VCaP (cell line): ENCODE results near the gene EVA1C.
"Not testable (repeated sequence)": the region's sequence is repeated elsewhere in the genome, so short reads cannot be mapped to it uniquely, and the experiment has no call there.

Experiments used
- H3K27ac ChIP-seq: fragments of 450-650 bp; 2 replicates; pipeline ENCODE4 v1.5.1; 2017
- TF ChIP-seq, protein P1 (sequence below): fragments of 450-650 bp; conservative IDR thresholded peaks from 2 replicates; pipeline ENCODE4 v1.5.1; 2017; ENCODE audit warnings: mild to moderate bottlenecking, moderate library complexity

The EVA1C gene

DNA sequence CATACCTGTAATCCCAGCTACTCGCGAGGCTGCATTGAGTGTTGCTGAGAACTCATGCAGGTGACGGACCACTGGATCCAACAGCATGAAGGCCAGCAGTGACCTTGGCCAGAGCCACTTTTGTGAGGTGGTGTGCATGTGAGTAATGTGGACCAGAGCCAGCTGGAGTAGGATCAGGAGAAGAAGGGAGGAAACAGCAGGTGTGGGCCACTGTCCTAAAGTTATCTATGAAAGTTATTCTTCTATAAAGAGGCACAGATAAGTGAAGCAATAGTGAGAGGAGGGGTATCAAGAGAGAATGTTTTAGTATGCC, 125.0 kb downstream of the EVA1C start:
- TF ChIP-seq, protein P1, sequence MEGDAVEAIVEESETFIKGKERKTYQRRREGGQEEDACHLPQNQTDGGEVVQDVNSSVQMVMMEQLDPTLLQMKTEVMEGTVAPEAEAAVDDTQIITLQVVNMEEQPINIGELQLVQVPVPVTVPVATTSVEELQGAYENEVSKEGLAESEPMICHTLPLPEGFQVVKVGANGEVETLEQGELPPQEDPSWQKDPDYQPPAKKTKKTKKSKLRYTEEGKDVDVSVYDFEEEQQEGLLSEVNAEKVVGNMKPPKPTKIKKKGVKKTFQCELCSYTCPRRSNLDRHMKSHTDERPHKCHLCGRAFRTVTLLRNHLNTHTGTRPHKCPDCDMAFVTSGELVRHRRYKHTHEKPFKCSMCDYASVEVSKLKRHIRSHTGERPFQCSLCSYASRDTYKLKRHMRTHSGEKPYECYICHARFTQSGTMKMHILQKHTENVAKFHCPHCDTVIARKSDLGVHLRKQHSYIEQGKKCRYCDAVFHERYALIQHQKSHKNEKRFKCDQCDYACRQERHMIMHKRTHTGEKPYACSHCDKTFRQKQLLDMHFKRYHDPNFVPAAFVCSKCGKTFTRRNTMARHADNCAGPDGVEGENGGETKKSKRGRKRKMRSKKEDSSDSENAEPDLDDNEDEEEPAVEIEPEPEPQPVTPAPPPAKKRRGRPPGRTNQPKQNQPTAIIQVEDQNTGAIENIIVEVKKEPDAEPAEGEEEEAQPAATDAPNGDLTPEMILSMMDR, result no peak
- H3K27ac ChIP-seq, result no peak overlapping the region

DNA sequence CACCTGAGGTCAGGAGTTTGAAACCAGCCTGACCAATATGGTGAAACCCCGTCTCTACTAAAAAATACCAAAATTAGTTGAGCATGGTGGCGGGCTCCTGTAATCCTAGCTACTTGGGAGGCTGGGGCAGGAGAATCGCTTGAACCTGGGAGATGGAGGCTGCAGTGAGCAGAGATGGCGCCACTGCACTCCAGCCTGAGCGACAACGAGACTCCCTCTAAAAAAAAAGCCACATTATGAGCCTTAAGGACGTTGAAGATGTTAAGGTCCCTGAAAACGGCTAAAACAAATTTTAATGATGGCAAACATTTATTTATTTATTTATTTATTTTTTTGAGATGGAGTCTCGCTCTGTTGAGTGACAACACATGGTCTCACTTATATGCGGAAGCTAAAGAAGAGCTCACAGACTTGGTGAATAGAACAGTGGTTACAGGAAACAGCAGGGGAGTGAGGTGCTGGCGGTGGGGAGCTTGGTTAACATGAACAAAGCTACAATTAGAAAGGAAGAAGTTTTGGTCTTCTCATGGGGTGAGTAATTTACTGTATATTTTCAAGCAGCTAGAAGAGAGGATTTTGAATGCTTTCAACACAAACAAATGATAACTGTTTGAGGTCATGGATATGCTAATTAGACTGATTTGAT, 125.8 kb downstream of the EVA1C start:
- no peak overlapping the region for H3K27ac ChIP-seq
- TF ChIP-seq, protein P1, result no peak

DNA sequence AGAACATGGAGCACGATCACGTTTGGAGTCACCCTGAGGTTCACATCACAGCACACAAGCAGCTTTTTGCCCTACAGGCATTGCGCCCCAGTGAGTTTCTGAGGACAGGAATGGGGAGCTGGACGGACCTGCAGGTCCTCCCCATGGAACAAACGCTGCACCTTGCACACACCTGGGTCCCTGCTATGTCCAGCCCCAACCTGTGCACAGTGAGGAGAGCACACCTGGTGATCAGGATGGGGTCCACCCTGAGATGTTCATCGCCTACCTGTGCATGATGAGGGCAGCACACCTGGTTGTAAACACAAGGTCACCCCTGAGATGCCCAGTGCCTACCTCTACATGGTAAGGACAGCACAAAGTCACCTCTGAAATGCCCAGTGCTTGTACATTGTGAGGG, 126.9 kb downstream of the EVA1C start:
- H3K27ac ChIP-seq, result no peak overlapping the region
- TF ChIP-seq, protein P1, result no peak

DNA sequence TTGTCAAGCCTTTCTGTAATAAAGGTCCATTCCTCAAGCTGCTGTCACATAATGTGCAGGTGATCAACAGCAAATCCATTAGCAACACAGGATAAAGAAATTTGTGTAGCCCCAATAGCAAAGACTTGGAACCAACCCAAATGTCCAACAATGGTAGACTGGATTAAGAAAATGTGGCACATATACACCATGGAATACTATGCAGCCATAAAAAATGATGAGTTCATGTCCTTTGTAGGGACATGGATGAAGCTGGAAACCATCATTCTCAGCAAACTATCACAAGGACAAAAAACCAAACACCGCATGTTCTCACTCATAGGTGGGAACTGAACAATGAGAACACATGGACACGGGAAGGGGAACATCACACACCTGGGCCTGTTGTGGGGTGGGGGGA, 130.6 kb downstream of the EVA1C start:
- H3K27ac ChIP-seq, result not testable (repeated sequence)

DNA sequence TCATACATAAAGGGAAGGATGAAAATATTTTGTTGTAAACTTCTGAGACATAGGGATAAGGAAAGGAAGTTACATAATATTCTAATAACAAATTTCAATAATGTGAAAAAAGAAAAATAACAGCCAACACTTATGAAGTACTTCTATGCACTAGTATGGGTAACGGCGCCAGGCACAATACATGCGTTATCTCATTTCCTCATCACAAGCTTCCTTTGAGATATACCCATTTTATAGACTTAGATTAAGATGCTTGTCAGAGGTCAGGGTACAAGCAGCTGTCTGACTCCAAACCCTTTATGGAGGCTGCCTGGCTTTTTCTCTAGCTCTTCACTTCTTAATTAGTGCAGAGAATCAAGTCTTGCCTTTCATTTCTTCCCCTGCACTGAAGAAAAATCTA, 131.5 kb downstream of the EVA1C start:
- no peak overlapping the region for H3K27ac ChIP-seq
- TF ChIP-seq, protein P1, result no peak

DNA sequence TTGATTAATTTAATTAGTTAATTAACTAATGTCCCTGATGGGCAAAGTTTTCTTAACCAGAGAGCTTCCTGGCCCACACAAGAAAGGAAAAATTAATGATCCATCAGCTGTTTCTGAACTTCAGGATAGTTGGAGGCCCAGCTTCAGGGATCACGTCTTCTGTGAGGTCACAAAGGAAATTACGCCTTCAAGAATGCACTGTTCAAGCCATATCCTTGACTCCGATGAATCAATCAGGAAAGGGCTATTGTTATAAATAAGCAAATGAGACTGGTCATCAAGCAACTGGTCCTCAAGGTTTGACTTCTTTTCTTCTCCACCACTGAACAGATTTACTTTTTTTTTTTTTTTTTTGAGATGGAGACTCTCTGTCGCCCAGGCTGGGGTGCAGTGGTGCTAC, 132.2 kb downstream of the EVA1C start:
- TF ChIP-seq, protein P1, result no peak
- H3K27ac ChIP-seq, result no peak overlapping the region

DNA sequence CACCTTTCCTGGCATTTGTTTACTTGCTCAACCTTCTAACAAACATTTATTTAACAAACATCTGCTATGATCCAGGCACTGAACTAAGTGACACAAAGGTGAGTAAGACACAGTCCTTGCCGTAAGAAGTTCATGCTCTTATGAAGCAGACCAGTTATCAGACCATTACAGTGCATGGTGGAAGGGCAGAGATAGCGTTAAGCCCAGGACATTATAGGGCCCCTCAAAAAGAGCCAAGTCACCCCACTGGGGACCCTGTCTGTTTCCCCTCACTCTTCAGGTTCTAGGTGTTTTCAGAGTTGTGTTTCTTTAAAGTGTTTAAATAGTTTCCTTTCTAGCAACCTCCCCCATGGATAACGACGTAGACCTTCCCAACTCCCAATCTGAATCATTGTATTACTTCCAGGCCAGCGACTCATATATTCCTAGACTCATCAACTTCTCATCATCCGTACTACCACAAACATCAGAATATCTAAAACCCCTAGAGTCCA, 133.5 kb downstream of the EVA1C start:
- TF ChIP-seq, protein P1, result no peak

DNA sequence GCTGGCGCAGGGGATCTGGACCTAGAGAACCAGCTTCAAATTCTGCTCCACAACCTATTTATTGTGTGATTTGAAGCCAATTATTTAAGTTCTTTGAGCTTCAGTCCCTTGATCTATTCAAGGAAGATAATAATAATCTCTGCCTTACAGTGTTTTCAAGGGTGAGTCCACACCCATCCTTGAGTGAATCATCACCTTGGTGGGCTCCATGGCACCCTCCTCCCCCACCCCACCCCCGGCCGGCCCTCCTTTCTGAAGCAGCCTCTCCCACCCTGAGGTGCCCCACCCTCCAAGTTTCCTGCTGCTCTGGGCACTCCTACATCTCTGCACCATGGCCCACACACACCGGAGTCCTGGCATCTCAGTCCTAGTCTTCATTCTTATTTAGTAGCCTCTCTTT, 134.5 kb downstream of the EVA1C start:
- no peak overlapping the region for H3K27ac ChIP-seq
- TF ChIP-seq, protein P1, result no peak

More for the DNA sequence above, 133.5 kb downstream of the EVA1C start:
- no peak overlapping the region for H3K27ac ChIP-seq
